Lower lobe of right lung (tissue), 2 donors: ENCODE data around the gene FDXACB1. TPM values are rescaled to one million over a fixed set of nuclear protein-coding genes. Genes with fewer than 3 reads are reported as not detected.

Experiments used
- ATAC-seq, 2 donors: fragments of 200-7000 bp; cut with Tn5 transposase; one replicate each; pipeline ENCODE4 v1.9.1; 2020 to 2022; ENCODE audit warnings: mild to moderate bottlenecking in 2 of 2, moderate library complexity in 2 of 2
- DNase-seq: peaks from one replicate; pipeline ENCODE4 v3.0.0-alpha.2; 2020
- H3K27ac ChIP-seq: fragments of 200-600 bp; one replicate; pipeline ENCODE4 v1.8.0; 2022
- H3K27me3 ChIP-seq: fragments of 200-600 bp; one replicate; pipeline ENCODE4 v1.8.0; 2022; ENCODE audit warnings: low read depth
- H3K36me3 ChIP-seq: fragments of 200-600 bp; one replicate; pipeline ENCODE4 v1.8.0; 2022; ENCODE audit warnings: mild to moderate bottlenecking
- H3K4me1 ChIP-seq: fragments of 200-600 bp; one replicate; pipeline ENCODE4 v1.8.0; 2022
- H3K4me3 ChIP-seq: fragments of 200-600 bp; one replicate; pipeline ENCODE4 v1.8.0; 2022; ENCODE audit warnings: mild to moderate bottlenecking
- H3K9me3 ChIP-seq: fragments of 200-600 bp; one replicate; pipeline ENCODE4 v1.8.0; 2022
- intact Hi-C: fragments of 100-400 bp; cut with DNase I; formaldehyde crosslinking; loops from one replicate; pipeline ENCODE4 v1.11.0; 2022
- total RNA-seq: library from RNA; stranded (reverse); fragmentation: NEBNext Ultra II Directional; extraction: Animal tissue kit (Norgen Biotek cat#: 25700); gene quantifications from one replicate; pipeline ENCODE4 v1.2.1, GENCODE V29; 2021
- TF ChIP-seq, protein P1 (sequence below): fragments of 200-600 bp; IDR thresholded peaks from one replicate; pipeline ENCODE4 v1.8.0; 2022; ENCODE audit warnings: antibody characterized with exemption, mild to moderate bottlenecking
- donor health status: DM: no; HTN: yes; CAD: no; lungs with severe emphysema.

FDXACB1 gene
- total RNA-seq, 1 donor from 2014 or later: 2.4 TPM

DNA sequence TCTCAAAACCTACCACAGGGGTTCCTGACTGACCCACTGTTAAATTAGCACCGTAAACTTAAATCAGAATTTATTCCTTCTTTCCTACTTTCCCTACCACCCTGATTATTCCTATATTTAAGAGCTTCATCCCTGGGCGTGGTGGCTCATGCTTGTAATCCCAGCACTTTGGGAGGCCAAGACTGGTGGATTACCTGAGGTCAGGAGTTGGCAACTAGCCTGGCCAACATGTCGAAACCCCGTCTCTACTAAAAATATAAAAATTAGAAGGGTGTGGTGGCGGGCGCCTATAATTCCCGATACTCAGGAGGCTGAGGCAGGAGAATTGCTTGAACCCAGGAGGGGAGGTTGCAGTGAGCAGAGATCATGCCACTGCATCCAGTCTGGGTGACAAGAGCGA, 27.9 kb downstream of the FDXACB1 start:
- TF ChIP-seq, protein P1, sequence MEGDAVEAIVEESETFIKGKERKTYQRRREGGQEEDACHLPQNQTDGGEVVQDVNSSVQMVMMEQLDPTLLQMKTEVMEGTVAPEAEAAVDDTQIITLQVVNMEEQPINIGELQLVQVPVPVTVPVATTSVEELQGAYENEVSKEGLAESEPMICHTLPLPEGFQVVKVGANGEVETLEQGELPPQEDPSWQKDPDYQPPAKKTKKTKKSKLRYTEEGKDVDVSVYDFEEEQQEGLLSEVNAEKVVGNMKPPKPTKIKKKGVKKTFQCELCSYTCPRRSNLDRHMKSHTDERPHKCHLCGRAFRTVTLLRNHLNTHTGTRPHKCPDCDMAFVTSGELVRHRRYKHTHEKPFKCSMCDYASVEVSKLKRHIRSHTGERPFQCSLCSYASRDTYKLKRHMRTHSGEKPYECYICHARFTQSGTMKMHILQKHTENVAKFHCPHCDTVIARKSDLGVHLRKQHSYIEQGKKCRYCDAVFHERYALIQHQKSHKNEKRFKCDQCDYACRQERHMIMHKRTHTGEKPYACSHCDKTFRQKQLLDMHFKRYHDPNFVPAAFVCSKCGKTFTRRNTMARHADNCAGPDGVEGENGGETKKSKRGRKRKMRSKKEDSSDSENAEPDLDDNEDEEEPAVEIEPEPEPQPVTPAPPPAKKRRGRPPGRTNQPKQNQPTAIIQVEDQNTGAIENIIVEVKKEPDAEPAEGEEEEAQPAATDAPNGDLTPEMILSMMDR: no peak
- Histone ChIP-seq H3K9me3 (no peaks in the 10 kb centered on the region), H3K4me3 (no peak overlapping the region), H3K27ac (no peak overlapping the region), H3K36me3 (peaks cover 91% of the 10 kb centered on the region), H3K4me1 (peaks cover 5% of the 10 kb centered on the region), H3K27me3 (no peaks in the 10 kb centered on the region)
- intact Hi-C loops: no loop called here
- no peak for DNase-seq
- ATAC-seq: no peak

DNA sequence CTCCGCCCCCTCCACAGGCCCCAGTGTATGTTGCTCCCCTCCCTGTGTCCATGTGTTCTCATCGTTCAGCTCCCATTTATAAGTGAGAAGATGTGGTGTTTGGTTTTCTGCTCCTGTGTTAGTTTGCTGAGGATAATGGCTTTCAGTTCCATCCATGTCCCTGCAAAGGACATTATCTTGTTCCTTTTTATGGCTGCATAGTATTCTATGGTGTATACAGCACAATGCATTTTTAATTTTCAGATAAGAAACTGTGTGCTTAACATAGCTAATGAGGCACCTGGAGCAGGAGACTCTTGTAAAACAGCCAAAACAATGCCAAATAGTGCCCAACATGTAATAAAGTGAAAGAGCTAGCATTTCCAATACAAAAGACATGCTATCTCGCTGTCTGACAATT, 29.3 kb downstream of the FDXACB1 start:
- no peak overlapping the region for H3K4me3 ChIP-seq
- TF ChIP-seq, protein P1: no peak
- DNase-seq: no peak
- no peak for ATAC-seq
- peaks cover 5% of the 10 kb centered on the region for H3K4me1 ChIP-seq
- intact Hi-C loops: loop anchor here (10.0 kb wide), 1 partner anchor 245 kb away; the partner anchor contains the start of gene SIK2
- H3K27ac ChIP-seq: no peak overlapping the region
- H3K36me3 ChIP-seq: peaks cover 89% of the 10 kb centered on the region
- H3K9me3 ChIP-seq: no peaks in the 10 kb centered on the region
- no peaks in the 10 kb centered on the region for H3K27me3 ChIP-seq

DNA sequence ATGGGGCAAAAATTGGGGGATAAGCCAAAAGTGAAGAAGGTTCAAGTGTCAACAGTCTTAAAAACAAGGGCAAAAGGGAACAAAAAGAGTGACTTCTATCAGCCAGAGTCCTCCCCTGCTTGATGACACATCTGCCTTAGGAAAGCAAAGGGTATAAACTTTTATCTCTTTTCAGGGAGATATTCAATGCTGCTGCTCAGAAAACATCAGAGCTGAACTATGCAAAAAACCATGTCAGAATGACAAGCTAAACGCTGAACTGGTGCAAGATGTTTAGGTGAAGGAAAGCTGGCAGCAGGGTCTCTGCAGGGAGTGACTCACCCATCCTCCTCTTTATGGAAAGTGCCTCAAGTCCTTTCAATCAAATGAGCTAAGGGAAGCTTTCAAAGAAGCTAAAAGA, 32.3 kb downstream of the FDXACB1 start:
- ATAC-seq (peak; percentile 57 to 62), DNase-seq (no peak)
- intact Hi-C loops: loop anchor here (10.0 kb wide), 1 partner anchor 242 kb away; the partner anchor contains the start of gene SIK2
- H3K27me3 ChIP-seq: no peaks in the 10 kb centered on the region
- no peaks in the 10 kb centered on the region for H3K9me3 ChIP-seq
- peaks cover 73% of the 10 kb centered on the region for H3K36me3 ChIP-seq
- TF ChIP-seq, protein P1: no peak
- peak overlapping the region; percentile 38 for H3K27ac ChIP-seq
- no peak overlapping the region for H3K4me3 ChIP-seq
- H3K4me1 ChIP-seq: peaks cover 12% of the 10 kb centered on the region

DNA sequence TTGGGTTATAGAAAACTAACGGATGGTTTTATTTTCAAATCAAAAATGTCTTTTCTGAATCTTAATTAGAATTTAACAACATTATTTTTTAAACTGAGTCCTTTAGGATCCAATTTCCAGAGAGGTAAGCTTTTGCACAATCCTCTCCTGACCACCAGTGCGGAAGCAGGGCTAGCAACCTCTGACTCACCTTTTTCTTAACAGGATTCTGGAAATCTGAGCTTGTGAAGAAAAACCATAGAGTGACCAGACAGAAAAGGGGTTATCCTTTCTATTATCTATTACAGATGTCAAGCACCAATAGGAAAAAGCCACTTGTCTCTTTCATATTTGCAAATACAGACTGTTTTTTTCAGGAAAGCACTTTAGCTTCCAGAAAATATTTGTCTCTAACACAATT, 32.9 kb downstream of the FDXACB1 start:
- TF ChIP-seq, protein P1: no peak
- Histone ChIP-seq H3K4me3 (no peak overlapping the region), H3K36me3 (peaks cover 69% of the 10 kb centered on the region), H3K9me3 (no peaks in the 10 kb centered on the region), H3K27me3 (no peaks in the 10 kb centered on the region), H3K27ac (peak overlapping the region; percentile 65), H3K4me1 (peaks cover 18% of the 10 kb centered on the region)
- DNase-seq (no peak), ATAC-seq (no peak)
- intact Hi-C loops: loop anchor here (10.0 kb wide), 1 partner anchor 241 kb away; the partner anchor contains the start of gene SIK2

DNA sequence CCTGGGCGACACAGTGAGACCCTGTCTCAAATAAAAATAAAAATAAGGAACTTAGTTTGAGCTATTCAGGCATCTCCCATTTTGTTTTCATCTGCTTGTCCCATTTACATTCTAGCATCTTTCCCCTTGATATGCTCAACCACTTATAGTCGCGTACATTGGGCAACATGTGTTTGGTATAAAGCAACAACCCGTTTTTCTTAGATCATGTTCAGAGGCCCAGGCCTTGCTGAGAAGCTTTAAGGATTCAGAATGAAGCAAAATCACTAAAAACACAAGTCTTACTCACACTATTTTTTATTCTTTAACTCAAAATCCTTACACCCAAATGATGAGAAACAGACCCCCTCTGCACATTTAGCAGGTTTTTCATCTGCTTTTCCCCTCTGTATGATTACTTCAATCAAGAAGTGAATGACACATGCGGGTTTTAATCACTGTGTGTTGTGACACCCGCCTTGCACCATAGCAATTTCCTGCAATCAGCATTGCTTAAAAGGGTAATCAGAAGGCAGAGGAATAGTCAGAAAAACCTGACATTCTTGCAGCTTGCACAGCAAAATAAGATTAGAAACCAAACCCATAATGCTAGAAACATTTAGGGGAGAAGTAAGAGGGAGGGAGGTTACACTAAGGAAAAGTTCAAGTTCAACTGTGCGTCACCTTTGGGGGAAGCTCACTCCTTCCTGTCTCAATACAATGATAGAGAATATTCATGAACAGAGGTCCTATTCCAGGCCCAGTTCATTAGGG, 33.5 kb downstream of the FDXACB1 start:
- intact Hi-C loops: loop anchor here (10.0 kb wide), 1 partner anchor 241 kb away; the partner anchor contains the start of gene SIK2
- Histone ChIP-seq H3K36me3 (peaks cover 63% of the 10 kb centered on the region), H3K9me3 (no peaks in the 10 kb centered on the region), H3K27me3 (no peaks in the 10 kb centered on the region), H3K4me3 (no peak overlapping the region), H3K4me1 (peaks cover 24% of the 10 kb centered on the region), H3K27ac (peak overlapping the region; percentile 65)
- TF ChIP-seq, protein P1: no peak
- ATAC-seq: peak; percentile 54 to 57
- peak; percentile 53 for DNase-seq
